ENCODE results near the gene KIF21B.

GRCh38 chr1:201059871-201060555 lies 36.5 kb upstream of the KIF21B start:
- TF ChIP-seq RAD21 (IDR thresholded peaks at IDR 0.05; ENCODE audit: low read depth): no peak
- TF ChIP-seq YY1 (IDR thresholded peaks at IDR 0.05; ENCODE audit: low read depth): no peak
- no peak for TF ChIP-seq CREB1 (IDR thresholded peaks at IDR 0.05; ENCODE audit: low read depth)
- no peak for TF ChIP-seq TEAD4 (IDR thresholded peaks at IDR 0.05)
- no peak for TF ChIP-seq CEBPB (IDR thresholded peaks at IDR 0.05)
- TF ChIP-seq NFIC (IDR thresholded peaks at IDR 0.05): no peak
- TF ChIP-seq MAX (IDR thresholded peaks at IDR 0.05): no peak
